Activated CD4-positive, CD25-positive, alpha-beta regulatory T cell treated with anti-CD3 and anti-CD28 coated beads, Interleukin-2, amount 50 U/mL, for 16 hours (primary cell): ENCODE results near the gene MYH9.
A peak's percentile ranks its signal among the peaks of the same experiment; 100 is the strongest.

ENCODE experiments used
- DNase-seq: peaks from one replicate; pipeline ENCODE4 v3.0.0-alpha.2; 2020; ENCODE audit warnings: low read depth, low spot score

The MYH9 gene

GRCh38 chr22:36317658-36318271, 70.0 kb downstream of the MYH9 start:
- DNase-seq: no peak

DNA sequence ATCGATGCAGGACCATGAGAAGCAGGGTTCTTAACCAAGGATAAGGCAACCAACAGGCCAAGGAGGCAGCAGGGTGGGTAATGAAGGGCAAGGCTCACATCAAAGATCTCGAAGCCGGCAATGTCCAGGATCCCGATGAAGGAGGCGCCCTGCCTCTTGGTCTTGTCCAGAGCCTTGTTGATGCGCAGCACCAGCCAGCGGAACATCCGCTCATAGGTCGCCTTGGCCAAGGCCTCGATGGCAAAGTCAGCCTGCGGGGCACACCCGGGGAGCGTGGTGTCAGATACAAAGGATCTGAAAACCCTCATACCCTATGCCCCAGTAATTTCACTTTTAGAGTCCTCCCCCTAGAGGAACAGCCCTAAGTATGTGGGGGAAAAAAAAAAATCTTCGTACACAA, 71.3 kb downstream of the MYH9 start:
- no peak for DNase-seq

DNA sequence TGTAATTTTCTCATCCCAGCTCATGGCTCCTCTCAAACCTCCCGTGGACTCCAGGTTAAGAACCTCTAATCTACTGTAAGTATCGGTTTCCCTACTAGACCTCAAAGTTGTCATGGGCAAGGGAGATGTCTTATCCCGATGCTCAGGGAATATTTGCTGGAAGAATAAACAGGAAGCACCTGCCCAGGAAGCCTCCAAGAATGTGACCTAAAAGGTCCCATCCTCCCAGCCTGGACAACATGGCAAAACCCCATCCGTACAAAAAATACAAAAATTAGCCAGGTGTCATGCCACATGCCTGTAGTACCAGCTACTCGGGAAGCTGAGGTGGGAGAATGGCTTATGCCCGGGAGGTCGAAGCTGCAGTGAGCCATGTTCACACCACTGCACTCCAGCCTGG, 72.4 kb downstream of the MYH9 start:
- DNase-seq: no peak

- DNase-seq: no peak
These were observed 76.2 kb downstream of the MYH9 start for GRCh38 chr22:36311386-36312085.

- no peak for DNase-seq
These were observed 78.9 kb downstream of the MYH9 start for GRCh38 chr22:36308880-36309279.

DNA sequence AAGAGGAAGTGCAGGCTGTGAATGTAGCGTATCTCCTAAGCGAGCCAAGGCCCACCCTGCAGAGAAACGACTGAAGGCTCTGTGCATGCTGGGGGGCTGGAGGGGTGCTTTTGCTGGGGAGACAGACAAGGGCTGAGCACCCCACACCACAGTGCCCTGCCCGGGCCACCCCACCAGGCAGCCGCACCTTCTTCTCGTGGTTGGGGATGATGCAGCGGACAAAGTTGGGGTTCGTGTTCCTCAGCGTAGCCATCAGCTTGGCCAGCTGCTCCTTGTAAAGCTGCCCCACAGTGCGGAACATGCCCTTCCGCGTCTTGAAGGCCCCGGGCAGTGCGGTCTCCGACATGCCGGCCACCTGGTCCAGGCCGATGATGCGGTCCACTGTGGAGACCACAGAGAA, 81.5 kb downstream of the MYH9 start:
- DNase-seq: no peak

DNA sequence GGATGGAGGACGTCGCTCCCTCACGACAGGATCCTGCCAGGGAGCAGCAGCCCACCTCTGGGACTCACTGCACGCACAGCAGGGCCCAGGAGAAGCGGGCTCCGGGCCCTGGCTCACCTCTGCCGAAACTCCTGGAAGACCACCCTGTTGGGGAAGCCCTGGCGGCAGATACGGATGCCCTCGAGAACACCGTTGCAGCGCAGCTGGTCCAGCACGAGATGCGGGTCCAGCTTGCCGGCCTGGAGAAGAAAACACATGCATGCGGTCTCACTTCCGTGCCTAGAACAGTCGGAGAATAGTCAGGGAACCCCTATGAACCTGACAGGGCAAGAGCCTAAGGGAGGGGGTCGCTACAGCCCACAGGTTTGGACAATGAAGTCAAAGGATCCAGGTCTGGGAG, 82.0 kb downstream of the MYH9 start:
- DNase-seq: no peak

- no peak for DNase-seq
These were observed 83.3 kb downstream of the MYH9 start for GRCh38 chr22:36304429-36304828.

GRCh38 chr22:36303874-36304273, 83.9 kb downstream of the MYH9 start:
- DNase-seq: no peak

- DNase-seq: no peak
These were observed 84.7 kb downstream of the MYH9 start for GRCh38 chr22:36303115-36303467.

- DNase-seq: no peak
These were observed 85.2 kb downstream of the MYH9 start for GRCh38 chr22:36302439-36303114.

- no peak for DNase-seq
These were observed 85.9 kb downstream of the MYH9 start for GRCh38 chr22:36301851-36302250.

DNA sequence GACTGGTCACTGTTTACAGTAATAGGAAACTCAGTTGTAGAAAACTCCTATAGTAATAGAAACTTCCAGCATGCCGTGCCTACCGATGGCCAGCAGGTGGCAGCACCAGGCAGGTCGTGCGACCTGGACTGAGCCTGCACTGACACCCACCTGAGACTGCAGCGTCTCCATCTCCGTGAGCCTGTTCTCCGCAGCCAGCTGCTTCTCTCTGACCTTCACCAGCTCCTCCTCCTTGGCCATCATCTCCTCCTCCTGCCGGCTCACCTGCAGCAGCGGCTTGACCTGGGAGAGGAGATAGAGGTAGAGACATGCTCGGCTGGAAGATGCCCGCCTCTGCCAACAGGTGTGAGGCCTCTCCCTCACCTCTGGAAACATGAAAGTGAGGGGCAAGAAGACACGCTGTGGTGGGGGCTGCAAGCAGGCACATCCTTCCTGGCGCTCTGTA, 86.4 kb downstream of the MYH9 start:
- DNase-seq: peak; percentile 70

DNA sequence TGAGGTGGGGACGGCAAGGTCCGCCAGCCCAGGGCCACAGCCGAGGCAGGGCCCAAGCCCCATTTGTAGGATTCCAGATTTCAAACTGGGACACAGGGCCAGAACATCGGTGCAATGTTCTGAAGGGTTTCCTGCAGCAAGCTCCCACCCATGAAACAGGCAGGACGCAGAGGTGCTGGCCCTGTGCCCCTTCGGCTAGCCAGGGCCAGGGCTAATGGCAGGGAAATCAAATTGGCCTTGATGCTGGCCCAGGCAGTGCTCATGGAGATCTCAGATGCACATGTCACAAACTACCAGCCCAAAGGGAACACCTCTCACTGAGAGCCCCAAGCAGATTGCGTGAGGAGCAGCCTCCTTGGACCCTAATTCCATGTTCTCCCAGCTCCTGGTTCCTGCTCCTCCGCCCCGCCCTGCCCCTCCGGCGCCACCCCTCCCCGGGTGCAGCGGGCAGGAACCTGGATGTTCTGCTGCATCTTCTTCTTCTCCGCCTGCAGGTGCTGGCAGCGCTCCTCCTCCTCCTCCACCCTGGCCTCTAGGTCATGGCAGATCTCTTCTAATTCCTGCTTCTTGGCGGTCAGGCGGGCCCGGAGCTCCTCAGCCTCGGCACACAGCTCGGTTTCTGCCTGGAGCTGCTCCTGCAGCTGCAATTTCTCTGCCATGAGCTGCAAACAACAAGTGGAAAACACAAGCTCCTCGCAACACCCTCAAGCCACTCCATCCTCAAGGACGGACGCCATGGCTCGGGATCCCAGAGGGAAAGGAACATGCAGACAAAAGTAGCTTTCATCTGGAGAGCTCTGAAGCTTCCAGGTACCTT, 87.2 kb downstream of the MYH9 start:
- DNase-seq: no peak

DNA sequence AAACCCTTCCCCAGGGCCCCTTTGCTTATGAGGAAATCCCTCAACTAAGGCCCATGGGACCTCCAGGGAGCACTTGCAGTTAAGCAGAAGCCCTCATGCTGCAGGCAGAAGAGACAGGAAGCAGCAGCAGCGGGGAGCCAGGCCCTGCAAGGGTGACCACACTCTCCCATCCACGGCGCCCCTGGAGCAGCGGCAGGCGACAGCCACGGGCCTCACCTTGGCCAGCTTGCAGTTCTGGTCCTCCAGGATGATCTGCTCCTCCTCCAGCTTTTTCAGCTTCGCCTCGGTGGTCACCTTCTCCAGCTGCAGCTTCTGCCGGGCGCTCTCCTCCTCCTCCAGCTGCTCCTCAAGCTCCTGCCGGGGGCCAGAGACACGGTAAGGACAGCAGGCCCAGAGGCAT, 87.9 kb downstream of the MYH9 start:
- no peak for DNase-seq

- no peak for DNase-seq
These were observed 88.5 kb downstream of the MYH9 start for GRCh38 chr22:36299295-36299694.

GRCh38 chr22:36298601-36299000, 89.2 kb downstream of the MYH9 start:
- no peak for DNase-seq

DNA sequence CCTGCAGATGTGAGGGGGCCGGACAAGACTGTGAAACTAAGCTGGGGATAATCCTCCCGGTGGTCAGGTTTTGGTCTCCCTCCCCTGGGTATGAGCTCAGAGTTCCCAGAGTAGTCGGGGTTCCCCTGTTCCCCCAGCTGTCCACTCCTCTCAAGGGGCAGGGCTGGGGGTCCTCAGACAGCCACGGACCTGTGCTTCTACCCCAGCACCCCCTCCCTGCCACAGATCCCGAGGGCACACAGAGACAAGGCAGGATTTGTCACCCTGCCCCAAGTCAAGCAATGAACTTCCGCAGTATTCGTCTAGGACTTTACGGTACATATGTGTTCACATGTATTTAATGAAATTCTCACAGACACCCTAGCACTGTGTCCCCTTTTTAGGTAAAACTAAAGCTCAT, 89.6 kb downstream of the MYH9 start:
- no peak for DNase-seq

- no peak for DNase-seq
These were observed 90.2 kb downstream of the MYH9 start for GRCh38 chr22:36297568-36297967.

DNA sequence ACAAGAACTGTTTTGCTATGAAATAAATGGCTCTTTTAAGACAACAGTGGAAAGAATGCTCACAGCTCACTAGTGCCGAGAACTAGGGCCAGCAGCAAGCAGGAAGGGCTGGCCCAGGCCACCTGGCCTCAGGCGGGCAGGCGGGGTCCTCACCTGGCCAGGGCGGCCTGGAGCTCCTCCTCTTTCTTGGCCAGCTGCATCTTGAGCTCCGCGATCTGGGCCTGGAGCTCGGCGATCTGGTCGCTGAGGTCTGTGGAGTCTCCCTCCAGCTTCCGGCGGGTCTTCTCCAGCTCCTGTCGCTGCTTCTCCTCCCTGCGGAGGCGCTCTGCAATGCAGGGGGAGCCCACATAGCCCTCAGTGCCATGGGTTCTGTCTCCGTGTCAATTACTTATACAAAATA, 91.1 kb downstream of the MYH9 start:
- DNase-seq: no peak

- no peak for DNase-seq
These were observed 92.5 kb downstream of the MYH9 start for GRCh38 chr22:36295247-36295646.

GRCh38 chr22:36294801-36295200, 93.0 kb downstream of the MYH9 start:
- DNase-seq: no peak
